HepG2 (cell line): ENCODE measurements around the gene CDH8. TPM values are rescaled to one million over a fixed set of nuclear protein-coding genes. Genes with fewer than 3 reads are reported as not detected.

Source experiments
- ATAC-seq: fragments of 200-7000 bp; cut with Tn5 transposase; 3 replicates; pipeline ENCODE4 v1.9.1; 2020; ENCODE audit warnings: mild to moderate bottlenecking, moderate library complexity
- BruUV-seq: library from RNA; stranded (reverse); fragments of 400-500 nt; replicated peaks from 2 replicates; lab custom pipeline; 2021; lab: Mats Ljungman, UMichigan
- CTCF ChIA-PET: fragments of 300-600 bp; formaldehyde crosslinking; extraction: SDS; loops from one replicate; lab custom pipeline; 2021; ENCODE audit warnings: low total read pairs, inconsistent platforms, low intra/inter-chr PET ratio; lab: Yijun Ruan, JAX
- POLR2A ChIA-PET: fragments of 350-600 bp; sonication (Branson Sonifier 250); formaldehyde crosslinking; loops from one replicate; lab custom pipeline; 2020; ENCODE audit warnings: antibody characterized with exemption, inconsistent platforms; lab: Yijun Ruan, JAX
- DNase-seq: peaks from one replicate; pipeline ENCODE4 v3.0.0-alpha.2; 2015; ENCODE audit warnings: low spot score
- FAIRE-seq: peaks from 3 replicates; lab custom pipeline; 2011; peaks lifted over from hg19 to GRCh38; lab: Jason Lieb, UNC
- H2AFZ ChIP-seq: one replicate; pipeline ENCODE4 v1.6.1; 2011; ENCODE audit warnings: low read length, inconsistent platforms
- H3K27ac ChIP-seq: fragments of 300-600 bp; 3 replicates; pipeline ENCODE4 v1.8.0; 2011; ENCODE audit warnings: mixed run types, mild to moderate bottlenecking, mixed read lengths, low read length, inconsistent platforms; ENCODE audit not compliant: insufficient read depth; ENCODE audit errors: extremely low read length
- H3K27me3 ChIP-seq, 2 experiments: fragments of 200-600 bp in 1 of 2; 2 replicates in 1 of 2; 3 replicates in 1 of 2; pipeline versions ENCODE4 v1.6.0 to v1.8.0; 2011; ENCODE audit warnings: low read length in 2 of 2, mild to moderate bottlenecking in 2 of 2, moderate library complexity in 2 of 2, inconsistent platforms in 1 of 2; ENCODE audit not compliant: insufficient read depth in 2 of 2, control insufficient read depth in 1 of 2
- H3K36me3 ChIP-seq, 2 experiments: fragments of 200-600 bp in 1 of 2; replicated peaks in 1 of 2; 2 replicates in 1 of 2; 3 replicates in 1 of 2; pipeline versions ENCODE4 v1.5.1 to v1.8.0; 2011; ENCODE audit warnings: low read length in 2 of 2, inconsistent platforms in 1 of 2; ENCODE audit not compliant: insufficient read depth in 2 of 2, control insufficient read depth in 1 of 2
- H3K4me1 ChIP-seq: 2 replicates; pipeline ENCODE4 v1.5.1; 2012; ENCODE audit warnings: low read length, inconsistent platforms; ENCODE audit not compliant: insufficient read depth
- H3K4me2 ChIP-seq: 2 replicates; pipeline ENCODE4 v1.6.0; 2011; ENCODE audit warnings: low read depth, low read length, inconsistent platforms
- H3K4me3 ChIP-seq, 3 experiments: fragments of 200-600 bp in 1 of 3; sonication (generic), shearing (Covaris generic) in 1 of 3; replicated peaks in 1 of 3; 2 replicates each; pipeline ENCODE4 v1.5.1; 2011 to 2016; ENCODE audit warnings: low read length in 3 of 3, inconsistent platforms in 2 of 3, low read depth in 2 of 3, mild to moderate bottlenecking in 2 of 3, control low read depth in 1 of 3, mixed read lengths in 1 of 3; ENCODE audit not compliant: insufficient read depth in 1 of 3
- H3K79me2 ChIP-seq: one replicate; pipeline ENCODE4 v1.6.1; 2011; ENCODE audit warnings: low read length, inconsistent platforms; ENCODE audit not compliant: insufficient read depth
- H3K9ac ChIP-seq: 2 replicates; pipeline ENCODE4 v1.6.0; 2011; ENCODE audit warnings: mild to moderate bottlenecking, low read depth, low read length, inconsistent platforms; ENCODE audit not compliant: insufficient read depth
- H3K9me3 ChIP-seq: 2 replicates; pipeline ENCODE4 v1.5.1; 2012; ENCODE audit warnings: mild to moderate bottlenecking, low read length
- H4K20me1 ChIP-seq: 2 replicates; pipeline ENCODE4 v1.6.0; 2011; ENCODE audit warnings: inconsistent platforms, mild to moderate bottlenecking, low read length, moderate library complexity; ENCODE audit not compliant: insufficient read depth
- DNMT3B ChIP-seq: conservative IDR thresholded peaks from 2 replicates; pipeline ENCODE4 v1.6.1; 2016; ENCODE audit warnings: missing biosample characterization, control low read depth
- RBFOX2 ChIP-seq: fragments of 200-400 bp; formaldehyde crosslinking; IDR thresholded peaks from 2 replicates; pipeline ENCODE4 v1.6.1; 2017; ENCODE audit warnings: low read depth, mild to moderate bottlenecking, low read length
- TBX2 ChIP-seq: sonication (generic); formaldehyde crosslinking; IDR thresholded peaks from 2 replicates; pipeline ENCODE4 v1.5.0; 2020; ENCODE audit warnings: missing genetic modification reagents, mild to moderate bottlenecking, borderline replicate concordance
- ZNF282 ChIP-seq: fragments of 450-650 bp; IDR thresholded peaks from 2 replicates; pipeline ENCODE4 v1.6.1; 2018; ENCODE audit not compliant: partially characterized antibody
- ZSCAN31 ChIP-seq: sonication (generic); formaldehyde crosslinking; IDR thresholded peaks from 2 replicates; pipeline ENCODE4 v1.5.0; 2020; ENCODE audit warnings: low read depth, mild to moderate bottlenecking, missing genetic modification reagents
- WGBS: methylation state at CpG from one replicate; pipeline ENCODE4 v1.1.6; 2017; ENCODE audit warnings: low lambda C conversion rate; 5-methylcytosine and 5-hydroxymethylcytosine counted together
- in situ Hi-C: cut with HindIII; loops from 2 replicates; pipeline ENCODE4 v1.10.0; 2017; ENCODE audit warnings: low pct_unique_long_range_greater_than_20kb; ENCODE audit not compliant: extremely low pct_ligation_motif_present
- intact Hi-C: fragments of 100-400 bp; cut with micrococcal nuclease; formaldehyde crosslinking; loops from one replicate; pipeline ENCODE4 v1.10.0; 2022; ENCODE audit not compliant: unreplicated experiment
- polyA plus RNA-seq, 8 experiments: library from polyadenylated mRNA; depleted of rRNA in 3 of 8; stranded (reverse) in 7 of 8; unstranded in 1 of 8; fragments of >200 nt; fragmentation: Illumina TruSeq in 4 of 8; extraction: Trizol in 4 of 8; gene quantifications; 2 replicates each; pipeline versions ENCODE4 v1.2.1 to v1.2.3, GENCODE V29; 2011 to 2016; ENCODE audit warnings: low read depth in 4 of 8, missing spikeins in 1 of 8, mixed read lengths in 1 of 8; ENCODE audit not compliant: insufficient read depth in 1 of 8
- total RNA-seq, 5 experiments: library from RNA; depleted of rRNA; stranded (reverse); fragments of >200 nt; fragmentation: Illumina TruSeq; extraction: Trizol; gene quantifications; 2 replicates each; pipeline ENCODE4 v1.2.3, GENCODE V29; 2016; ENCODE audit warnings: low read depth in 1 of 5
- TF ChIP-seq, protein P1 (sequence below): sonication (generic); formaldehyde crosslinking; IDR thresholded peaks from 2 replicates; pipeline ENCODE4 v1.5.0; 2020; ENCODE audit warnings: missing genetic modification reagents
- TF ChIP-seq, protein P2 (sequence below): sonication (generic); formaldehyde crosslinking; IDR thresholded peaks from 2 replicates; pipeline ENCODE4 v1.4.0; 2020; ENCODE audit warnings: low read depth, mild to moderate bottlenecking, missing genetic modification reagents
- TF ChIP-seq, protein P3 (sequence below): sonication (generic); formaldehyde crosslinking; IDR thresholded peaks from 2 replicates; pipeline ENCODE4 v1.8.1; 2022; ENCODE audit warnings: mild to moderate bottlenecking, missing genetic modification reagents
- TF ChIP-seq, protein P4 (sequence below), 2 experiments: sonication (generic) in 1 of 2; formaldehyde crosslinking in 1 of 2; IDR thresholded peaks; 2 replicates each; pipeline versions ENCODE4 v1.4.0 to v1.6.1; 2016 to 2020; ENCODE audit warnings: borderline replicate concordance in 1 of 2, low read depth in 1 of 2, mild to moderate bottlenecking in 1 of 2, missing genetic modification reagents in 1 of 2
- TF ChIP-seq, protein P5 (sequence below): IDR thresholded peaks from 2 replicates; pipeline ENCODE4 v1.6.1; 2012; ENCODE audit warnings: inconsistent platforms

The CDH8 gene
- total and polyA plus RNA-seq, 2 of the 13 experiments (the other 11 are each of a cell fraction or from before 2014, with no cell fraction given), result not detected

DNA sequence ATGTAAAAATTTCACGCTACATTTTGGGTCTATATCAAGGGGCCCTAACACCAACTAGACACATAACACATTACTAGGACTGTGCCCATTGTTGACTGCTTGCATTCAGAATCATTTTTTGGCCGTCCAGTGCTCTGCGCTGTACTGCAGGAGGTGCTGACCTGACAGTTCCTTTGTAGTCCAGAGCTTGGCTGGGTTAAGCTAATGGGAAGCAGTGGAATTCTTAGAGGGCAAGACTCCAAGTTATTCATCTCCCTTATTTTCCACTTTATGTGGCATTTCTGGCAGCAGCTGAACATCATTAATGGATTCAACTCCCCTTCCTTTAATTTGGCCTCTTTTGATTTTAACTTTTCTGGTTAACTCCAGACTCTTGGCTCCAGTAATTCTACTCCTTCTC is 351.7 kb downstream of the CDH8 start:
- WGBS, result 29% methylated on average over 3 of the region's 3 CpGs
- no TSS peak for BruUV-seq
- in situ Hi-C loops, result no loop called here

More for the DNA sequence above, 351.7 kb downstream of the CDH8 start:
- Histone ChIP-seq H2AFZ (no peak overlapping the region), H3K36me3 (no peaks in the 10 kb centered on the region), H3K79me2 (no peaks in the 10 kb centered on the region), H3K27ac (no peak overlapping the region), H3K9me3 (peaks cover 50% of the 10 kb centered on the region), H3K4me1 (no peaks in the 10 kb centered on the region), H4K20me1 (no peaks in the 10 kb centered on the region), H3K9ac (no peak overlapping the region), H3K4me2 (no peak overlapping the region), H3K27me3 (no peaks in the 10 kb centered on the region), H3K4me3 (no peak overlapping the region)
- ChIA-PET POLR2A (no interaction called here), CTCF (no interaction called here)
- intact Hi-C loops, result no loop called here
- FAIRE-seq (no peak), ATAC-seq (no peak), DNase-seq (no peak)
- TF ChIP-seq, protein P1, sequence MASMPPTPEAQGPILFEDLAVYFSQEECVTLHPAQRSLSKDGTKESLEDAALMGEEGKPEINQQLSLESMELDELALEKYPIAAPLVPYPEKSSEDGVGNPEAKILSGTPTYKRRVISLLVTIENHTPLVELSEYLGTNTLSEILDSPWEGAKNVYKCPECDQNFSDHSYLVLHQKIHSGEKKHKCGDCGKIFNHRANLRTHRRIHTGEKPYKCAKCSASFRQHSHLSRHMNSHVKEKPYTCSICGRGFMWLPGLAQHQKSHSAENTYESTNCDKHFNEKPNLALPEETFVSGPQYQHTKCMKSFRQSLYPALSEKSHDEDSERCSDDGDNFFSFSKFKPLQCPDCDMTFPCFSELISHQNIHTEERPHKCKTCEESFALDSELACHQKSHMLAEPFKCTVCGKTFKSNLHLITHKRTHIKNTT (CRISPR knock-in tag), result no peak
- TF ChIP-seq TBX2 (CRISPR knock-in tag) (no peak), ZNF282 (no peak), ZSCAN31 (CRISPR knock-in tag) (no peak), DNMT3B (CRISPR knock-in tag) (no peak), RBFOX2 (no peak)
- TF ChIP-seq, protein P2, sequence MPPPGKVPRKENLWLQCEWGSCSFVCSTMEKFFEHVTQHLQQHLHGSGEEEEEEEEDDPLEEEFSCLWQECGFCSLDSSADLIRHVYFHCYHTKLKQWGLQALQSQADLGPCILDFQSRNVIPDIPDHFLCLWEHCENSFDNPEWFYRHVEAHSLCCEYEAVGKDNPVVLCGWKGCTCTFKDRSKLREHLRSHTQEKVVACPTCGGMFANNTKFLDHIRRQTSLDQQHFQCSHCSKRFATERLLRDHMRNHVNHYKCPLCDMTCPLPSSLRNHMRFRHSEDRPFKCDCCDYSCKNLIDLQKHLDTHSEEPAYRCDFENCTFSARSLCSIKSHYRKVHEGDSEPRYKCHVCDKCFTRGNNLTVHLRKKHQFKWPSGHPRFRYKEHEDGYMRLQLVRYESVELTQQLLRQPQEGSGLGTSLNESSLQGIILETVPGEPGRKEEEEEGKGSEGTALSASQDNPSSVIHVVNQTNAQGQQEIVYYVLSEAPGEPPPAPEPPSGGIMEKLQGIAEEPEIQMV, result no peak
- TF ChIP-seq, protein P3, sequence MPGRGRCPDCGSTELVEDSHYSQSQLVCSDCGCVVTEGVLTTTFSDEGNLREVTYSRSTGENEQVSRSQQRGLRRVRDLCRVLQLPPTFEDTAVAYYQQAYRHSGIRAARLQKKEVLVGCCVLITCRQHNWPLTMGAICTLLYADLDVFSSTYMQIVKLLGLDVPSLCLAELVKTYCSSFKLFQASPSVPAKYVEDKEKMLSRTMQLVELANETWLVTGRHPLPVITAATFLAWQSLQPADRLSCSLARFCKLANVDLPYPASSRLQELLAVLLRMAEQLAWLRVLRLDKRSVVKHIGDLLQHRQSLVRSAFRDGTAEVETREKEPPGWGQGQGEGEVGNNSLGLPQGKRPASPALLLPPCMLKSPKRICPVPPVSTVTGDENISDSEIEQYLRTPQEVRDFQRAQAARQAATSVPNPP (CRISPR knock-in tag), result no peak
- TF ChIP-seq, protein P4, sequence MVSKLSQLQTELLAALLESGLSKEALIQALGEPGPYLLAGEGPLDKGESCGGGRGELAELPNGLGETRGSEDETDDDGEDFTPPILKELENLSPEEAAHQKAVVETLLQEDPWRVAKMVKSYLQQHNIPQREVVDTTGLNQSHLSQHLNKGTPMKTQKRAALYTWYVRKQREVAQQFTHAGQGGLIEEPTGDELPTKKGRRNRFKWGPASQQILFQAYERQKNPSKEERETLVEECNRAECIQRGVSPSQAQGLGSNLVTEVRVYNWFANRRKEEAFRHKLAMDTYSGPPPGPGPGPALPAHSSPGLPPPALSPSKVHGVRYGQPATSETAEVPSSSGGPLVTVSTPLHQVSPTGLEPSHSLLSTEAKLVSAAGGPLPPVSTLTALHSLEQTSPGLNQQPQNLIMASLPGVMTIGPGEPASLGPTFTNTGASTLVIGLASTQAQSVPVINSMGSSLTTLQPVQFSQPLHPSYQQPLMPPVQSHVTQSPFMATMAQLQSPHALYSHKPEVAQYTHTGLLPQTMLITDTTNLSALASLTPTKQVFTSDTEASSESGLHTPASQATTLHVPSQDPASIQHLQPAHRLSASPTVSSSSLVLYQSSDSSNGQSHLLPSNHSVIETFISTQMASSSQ (IDR thresholded peaks at IDR 0.05; ENCODE audit: low read depth), result no peak
- TF ChIP-seq, protein P4 (CRISPR knock-in tag; IDR thresholded peaks at IDR 0.05; ENCODE audit: borderline replicate concordance), result no peak
- TF ChIP-seq, protein P5, sequence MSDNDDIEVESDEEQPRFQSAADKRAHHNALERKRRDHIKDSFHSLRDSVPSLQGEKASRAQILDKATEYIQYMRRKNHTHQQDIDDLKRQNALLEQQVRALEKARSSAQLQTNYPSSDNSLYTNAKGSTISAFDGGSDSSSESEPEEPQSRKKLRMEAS, result no peak
